C4-2B (cell line): ENCODE data around the gene SHCBP1L.
"Not testable (repeated sequence)": the region's sequence is repeated elsewhere in the genome, so short reads cannot be mapped to it uniquely, and the experiment has no call there.

Experiments
- H3K27ac ChIP-seq: fragments of 450-650 bp; 2 replicates; pipeline ENCODE4 v1.5.1; 2017
- CTCF ChIP-seq: fragments of 450-650 bp; conservative IDR thresholded peaks from 2 replicates; pipeline ENCODE4 v1.5.1; 2017; ENCODE audit warnings: mild to moderate bottlenecking
- ZFX ChIP-seq: fragments of 450-650 bp; IDR thresholded peaks from 2 replicates; pipeline ENCODE4 v1.6.1; 2017

SHCBP1L gene

GRCh38 chr1:182962554-182963115, 9.7 kb upstream of the SHCBP1L start:
- no peak overlapping the region for H3K27ac ChIP-seq
- TF ChIP-seq ZFX = no peak
- TF ChIP-seq CTCF = peak; percentile 99

GRCh38 chr1:182960046-182960445, 7.1 kb upstream of the SHCBP1L start:
- H3K27ac ChIP-seq = no peak overlapping the region
- no peak for TF ChIP-seq ZFX
- no peak for TF ChIP-seq CTCF

DNA sequence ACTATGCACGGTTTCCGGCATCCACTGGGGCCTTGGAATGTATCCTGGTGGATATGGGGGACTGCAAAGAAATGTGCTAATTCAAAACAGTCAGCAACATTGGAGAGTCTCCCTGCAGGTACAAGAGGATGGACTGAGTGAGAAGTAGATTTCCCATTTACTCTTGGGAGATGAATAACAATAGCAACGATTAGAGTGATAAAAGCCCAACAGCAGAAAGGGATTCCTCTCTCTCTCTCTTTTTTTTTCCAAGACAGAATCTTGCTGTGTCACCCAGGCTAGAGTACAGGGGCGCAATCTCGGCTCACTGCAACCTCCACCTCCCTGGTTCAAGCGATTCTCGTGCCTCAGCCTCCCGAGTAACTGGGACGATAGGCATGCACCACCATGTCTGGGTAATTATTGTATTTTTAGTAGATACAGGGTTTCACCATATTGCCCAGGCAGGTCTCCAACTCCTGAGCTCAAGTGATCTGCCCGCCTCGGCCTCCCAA, 5.0 kb upstream of the SHCBP1L start:
- TF ChIP-seq CTCF (no peak), ZFX (no peak)
- no peak overlapping the region for H3K27ac ChIP-seq

- no peak for TF ChIP-seq ZFX
- no peak for TF ChIP-seq CTCF
- H3K27ac ChIP-seq = no peak overlapping the region
Observed at GRCh38 chr1:182956708-182957365, 3.9 kb upstream of the SHCBP1L start.

DNA sequence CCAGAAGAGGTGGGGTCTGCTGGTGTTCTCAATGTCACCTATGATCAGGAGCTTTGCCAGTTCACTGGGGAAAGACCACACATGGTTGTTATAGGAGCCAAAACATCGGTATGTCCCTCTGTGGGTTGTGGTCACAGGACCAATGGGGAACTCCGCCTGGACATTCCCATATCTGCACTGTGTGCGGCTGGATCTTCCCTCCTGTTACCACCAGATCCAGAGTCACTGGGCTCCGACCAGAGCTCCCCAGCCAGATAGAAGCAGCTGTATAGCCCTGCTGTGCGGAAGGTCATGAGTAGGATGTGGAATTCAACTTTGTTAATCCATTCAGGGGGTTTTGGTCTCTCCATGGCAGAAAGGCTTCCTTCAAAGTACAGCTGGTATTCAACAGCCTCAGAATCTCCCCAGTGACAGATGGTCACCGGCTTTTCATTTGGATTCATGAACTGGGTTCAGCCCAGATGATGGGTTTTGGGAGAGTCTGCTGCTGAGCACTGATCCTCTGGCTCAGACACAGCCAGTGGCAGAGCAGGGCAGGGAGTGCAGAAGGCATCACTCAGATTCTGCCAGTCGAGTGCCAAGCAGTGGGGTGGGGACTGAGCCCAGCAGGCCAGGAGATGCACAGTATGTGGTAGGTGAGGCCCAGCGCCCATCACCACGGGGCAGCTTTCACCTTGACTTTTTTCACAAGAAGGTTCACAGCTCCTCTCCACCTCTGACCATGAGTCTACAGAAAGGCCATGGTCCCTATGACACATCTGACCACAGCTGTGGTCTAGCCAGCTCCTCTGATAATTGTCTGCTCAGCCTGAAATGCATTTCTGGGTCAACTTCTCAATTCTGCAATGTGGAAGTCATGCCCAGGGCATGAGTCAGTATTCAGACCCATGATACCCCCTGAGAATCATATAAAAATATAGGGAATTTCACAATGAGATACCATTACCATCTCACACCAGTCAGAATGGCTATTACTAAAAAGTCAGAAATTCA, 2.9 kb upstream of the SHCBP1L start:
- H3K27ac ChIP-seq = no peak overlapping the region
- TF ChIP-seq ZFX (no peak), CTCF (no peak)

DNA sequence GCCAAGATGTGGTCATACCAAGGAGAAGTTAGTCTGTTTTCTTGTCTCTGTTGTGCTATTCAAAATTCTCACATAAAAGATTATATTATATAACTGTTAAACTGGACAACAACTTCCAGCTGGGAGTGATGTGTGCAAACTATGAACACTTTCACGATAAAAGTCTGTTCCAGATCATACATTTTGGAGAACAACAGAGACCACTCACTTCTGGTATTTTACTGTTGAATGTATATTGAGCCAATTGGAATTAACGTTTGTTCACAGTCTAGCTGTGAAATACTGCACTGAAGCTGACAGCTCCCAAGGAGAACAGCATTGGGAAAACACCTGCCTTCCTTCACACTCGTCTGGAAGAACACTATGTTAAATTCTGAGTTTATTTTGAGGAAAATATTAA, 860 bp upstream of the SHCBP1L start:
- TF ChIP-seq ZFX (no peak), CTCF (no peak)
- H3K27ac ChIP-seq = no peak overlapping the region

GRCh38 chr1:182943336-182943735, 9.6 kb downstream of the SHCBP1L start:
- H3K27ac ChIP-seq = not testable (repeated sequence)

- not testable (repeated sequence) for H3K27ac ChIP-seq
Observed at GRCh38 chr1:182942145-182942544, 10.8 kb downstream of the SHCBP1L start.
